GM21360 (cell line): ENCODE data around the gene MBOAT1.

Experiments used
- ATAC-seq: cut with Tn5 transposase; IDR thresholded peaks from one replicate; pipeline ENCODE4 v1.9.1; 2021; ENCODE audit warnings: mild to moderate bottlenecking, moderate library complexity; ENCODE audit not compliant: unreplicated experiment

Gene MBOAT1

DNA sequence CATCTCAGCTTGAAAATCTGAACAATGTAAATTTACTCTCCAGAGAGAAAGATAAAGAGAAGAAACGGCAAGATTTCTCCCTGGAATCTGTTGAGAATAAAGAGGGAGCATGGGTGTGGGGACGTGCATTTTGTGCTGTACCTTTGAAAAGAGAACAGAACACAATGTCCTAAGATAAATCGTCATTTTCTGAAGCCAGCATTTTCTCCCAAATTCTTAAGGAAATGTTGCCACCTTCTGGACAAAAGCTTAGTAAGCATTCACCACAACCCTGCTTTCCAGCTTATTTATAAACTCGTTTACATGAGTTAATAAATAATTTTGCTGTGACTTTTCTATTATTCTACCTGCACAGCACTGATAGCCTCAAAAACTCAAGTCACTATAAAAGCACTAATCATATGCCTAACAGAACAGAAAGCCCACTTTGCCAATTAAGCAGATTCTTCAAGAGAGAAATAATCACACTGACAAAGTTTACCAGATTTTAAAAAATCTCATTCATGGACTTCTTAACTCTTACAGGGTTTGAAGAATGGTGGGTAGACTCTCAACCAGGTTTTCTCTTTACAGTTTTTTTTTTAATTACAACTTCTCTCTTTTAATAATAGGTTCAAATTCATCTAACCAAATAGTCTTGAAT lies 155.8 kb downstream of the MBOAT1 start:
- no peak for ATAC-seq

DNA sequence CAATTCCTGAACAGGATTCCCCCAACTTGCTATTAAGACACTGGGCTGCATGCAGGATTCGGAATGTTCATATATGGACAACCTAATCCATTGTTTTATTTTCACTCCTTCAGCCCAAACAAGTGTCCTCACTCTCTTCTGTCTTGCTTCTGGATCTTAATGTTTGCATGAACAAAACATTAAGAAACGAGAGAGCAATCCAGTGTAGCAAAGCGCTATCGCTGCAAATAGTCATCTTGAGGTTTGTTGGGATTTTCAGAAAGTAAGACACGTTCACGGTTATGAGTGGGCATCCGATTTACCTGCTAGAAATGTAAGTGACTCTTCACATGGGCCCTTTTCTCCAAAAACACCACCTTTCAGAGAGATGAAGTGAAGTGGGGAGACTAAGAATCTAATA lies 156.4 kb downstream of the MBOAT1 start:
- ATAC-seq = no peak
